ENCODE data around the gene FAM120AOS.

FAM120AOS gene

GRCh38 chr9:93436655-93437407 lies 16.6 kb downstream of the FAM120AOS start:
- DNase-seq = no peak

DNA sequence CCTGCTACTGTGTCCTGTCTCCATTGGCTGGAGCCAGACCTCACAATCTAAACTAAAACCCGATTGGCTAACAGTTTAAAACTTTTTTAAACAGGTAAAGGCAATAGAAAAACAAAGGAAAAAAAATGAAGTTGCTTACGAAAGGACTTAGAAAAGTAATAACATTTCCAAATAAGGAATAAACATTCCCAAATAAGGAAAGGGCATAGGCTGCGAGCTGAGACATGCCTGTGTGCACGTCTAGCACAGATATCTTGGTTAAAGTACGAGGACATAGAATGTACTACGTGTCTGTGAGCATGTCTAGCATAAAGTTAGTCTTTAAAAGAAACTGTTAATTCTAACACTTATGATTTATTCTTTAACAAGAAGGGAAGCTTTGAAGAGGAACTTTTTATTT lies 17.2 kb downstream of the FAM120AOS start:
- DNase-seq = no peak

DNA sequence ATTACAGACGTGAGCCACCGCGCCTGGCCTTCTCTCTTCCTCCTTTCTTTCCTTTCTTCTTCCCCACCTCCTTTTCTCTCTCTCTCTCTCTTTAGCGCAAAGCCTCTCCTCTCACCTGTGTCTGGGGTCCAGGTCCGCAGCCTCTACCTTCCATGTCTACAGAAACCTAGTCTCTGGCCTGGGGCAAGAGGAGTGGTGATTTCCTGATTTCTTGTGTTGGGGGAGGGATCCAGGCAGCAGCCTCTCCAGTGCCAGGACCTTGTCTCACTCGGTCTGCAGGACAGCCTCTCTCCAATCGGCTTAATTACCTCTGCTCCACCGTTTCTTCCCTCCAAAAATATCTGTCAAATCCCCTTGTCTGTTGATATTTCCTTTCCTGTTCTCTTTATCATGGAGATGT lies 18.0 kb downstream of the FAM120AOS start:
- no peak for DNase-seq

GRCh38 chr9:93434056-93434455 lies 19.3 kb downstream of the FAM120AOS start:
- no peak for DNase-seq

DNA sequence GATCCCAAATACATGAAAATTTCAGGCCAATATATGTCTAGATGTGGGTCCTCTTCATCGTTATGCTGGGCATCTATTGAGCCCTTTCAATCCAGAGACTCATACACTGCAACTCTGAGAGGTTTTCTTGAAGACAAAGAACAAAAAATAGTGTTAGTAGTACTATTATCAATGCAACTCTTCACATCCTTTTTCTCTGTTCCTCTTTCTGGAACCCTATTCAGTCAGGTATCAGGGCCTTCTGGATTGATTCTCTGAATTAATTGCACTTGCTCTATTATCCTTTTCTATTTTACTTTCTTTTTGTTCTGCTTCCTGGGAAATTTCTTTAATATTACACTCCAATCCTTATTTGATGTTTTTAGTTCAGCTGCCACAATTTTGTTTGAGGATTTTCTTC lies 20.4 kb downstream of the FAM120AOS start:
- no peak for DNase-seq

DNA sequence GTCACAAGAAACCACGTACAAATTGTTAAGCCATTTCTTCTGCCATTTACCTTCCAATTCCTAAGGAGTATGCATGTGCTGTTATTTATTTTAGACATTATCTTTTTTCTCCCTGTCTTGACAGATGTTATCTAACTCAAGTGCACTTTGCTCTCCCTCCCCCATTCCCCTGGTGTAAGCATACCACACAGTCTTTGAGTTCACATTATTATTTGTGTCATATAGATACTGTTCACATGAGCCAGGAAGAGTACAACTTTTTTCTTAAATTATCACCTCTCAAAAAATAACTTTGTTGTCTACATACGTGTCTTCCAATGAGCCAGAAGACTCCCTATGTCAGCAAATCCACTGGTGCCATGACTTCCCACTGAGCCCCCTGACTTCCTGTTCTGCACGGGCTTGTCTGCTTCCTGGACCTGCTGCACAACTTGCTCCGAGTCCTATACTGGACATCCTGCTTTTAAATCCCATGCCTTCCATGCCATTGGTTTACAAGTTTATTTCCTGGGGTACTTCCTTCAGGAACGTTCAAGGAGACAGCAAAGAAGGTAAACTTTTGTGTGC lies 21.8 kb downstream of the FAM120AOS start:
- DNase-seq = no peak

- DNase-seq = no peak
Measured at GRCh38 chr9:93427655-93428379, 25.6 kb downstream of the FAM120AOS start.

DNA sequence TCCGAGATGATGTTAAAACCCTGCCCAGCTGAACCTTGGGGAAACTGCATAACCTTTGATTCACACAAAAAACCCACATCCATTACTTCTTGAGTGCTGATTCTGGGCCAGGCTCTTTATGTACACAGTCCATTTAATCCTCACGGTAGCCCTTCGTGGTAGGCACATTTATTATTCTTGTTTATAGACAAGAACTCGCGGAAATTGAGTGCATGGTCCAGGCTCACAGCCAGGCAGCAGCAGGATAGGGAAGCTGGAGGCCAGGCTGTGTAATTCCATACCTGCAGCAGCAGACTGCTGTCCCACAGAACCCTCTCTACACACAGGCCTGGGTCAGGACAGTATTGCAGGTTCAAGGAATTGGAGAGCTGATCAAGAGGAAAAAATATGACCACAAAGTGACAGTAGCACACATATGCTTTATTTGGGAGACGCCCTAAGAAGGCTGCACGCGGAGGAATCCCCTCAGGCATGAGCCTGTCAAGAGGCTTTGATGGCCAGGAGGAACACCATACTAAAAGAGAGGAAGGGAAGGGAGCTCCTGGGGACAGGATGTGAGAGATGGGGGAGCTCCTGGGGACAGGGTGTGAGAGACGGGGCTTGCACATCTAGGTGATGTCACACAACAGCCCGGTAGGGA lies 30.3 kb downstream of the FAM120AOS start:
- no peak for DNase-seq

DNA sequence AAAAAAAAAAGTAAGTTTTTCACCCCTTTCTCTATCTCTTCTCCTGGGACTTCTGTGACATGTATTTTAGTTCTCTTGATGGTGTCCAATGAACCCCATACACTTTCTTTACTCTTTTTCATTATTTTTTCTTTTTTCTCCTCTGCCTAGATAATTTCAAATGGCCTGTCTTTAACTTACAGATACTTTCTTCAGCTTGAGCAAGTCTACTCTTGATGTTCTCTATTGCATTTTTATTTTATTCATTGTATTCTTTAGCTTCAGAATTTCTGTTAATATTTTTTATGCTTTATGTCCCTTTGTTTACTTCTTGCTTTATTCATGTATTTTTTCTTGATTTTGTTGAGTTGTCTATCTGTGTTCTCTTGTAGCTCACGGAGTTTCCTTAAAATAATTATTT lies 34.4 kb downstream of the FAM120AOS start:
- no peak for DNase-seq

GRCh38 chr9:93417538-93417937 lies 35.8 kb downstream of the FAM120AOS start:
- no peak for DNase-seq

DNA sequence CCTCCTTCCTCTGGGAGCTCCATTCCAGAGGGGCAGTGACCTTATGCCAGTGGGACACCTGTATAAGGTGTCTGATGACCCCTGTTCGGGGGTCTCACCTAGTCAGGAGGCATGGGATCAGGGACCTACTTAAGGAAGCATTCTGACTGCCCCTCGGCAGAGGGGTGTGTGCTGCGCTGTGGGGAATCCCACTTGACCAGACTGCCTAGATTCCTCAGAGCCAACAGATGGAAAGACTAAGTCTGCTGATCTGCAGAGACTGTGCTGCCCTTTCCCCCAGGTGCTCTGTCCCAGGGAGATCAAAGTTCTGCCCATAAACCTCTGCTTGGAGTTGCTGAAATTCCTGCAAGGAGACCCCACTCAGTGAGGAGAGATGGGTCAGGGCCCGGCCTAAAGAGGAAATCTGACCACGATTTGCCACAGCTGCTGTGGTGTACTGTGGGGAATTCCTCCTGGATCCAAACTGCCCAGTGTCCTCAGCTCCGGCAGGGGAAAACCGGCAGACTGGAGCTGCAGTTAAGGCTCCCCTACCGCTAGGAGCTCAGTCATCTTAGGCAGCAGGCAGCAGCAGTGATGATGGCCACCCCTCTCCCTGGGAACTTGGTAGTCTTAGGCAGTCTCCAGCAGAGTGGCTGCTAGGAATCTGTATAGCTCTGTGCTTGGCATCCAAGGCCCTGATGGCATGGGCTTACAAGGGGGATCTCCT lies 36.7 kb downstream of the FAM120AOS start:
- DNase-seq = no peak

- DNase-seq = no peak
Measured at GRCh38 chr9:93415176-93415690, 38.1 kb downstream of the FAM120AOS start.

GRCh38 chr9:93413530-93413929 lies 39.9 kb downstream of the FAM120AOS start:
- DNase-seq = no peak

DNA sequence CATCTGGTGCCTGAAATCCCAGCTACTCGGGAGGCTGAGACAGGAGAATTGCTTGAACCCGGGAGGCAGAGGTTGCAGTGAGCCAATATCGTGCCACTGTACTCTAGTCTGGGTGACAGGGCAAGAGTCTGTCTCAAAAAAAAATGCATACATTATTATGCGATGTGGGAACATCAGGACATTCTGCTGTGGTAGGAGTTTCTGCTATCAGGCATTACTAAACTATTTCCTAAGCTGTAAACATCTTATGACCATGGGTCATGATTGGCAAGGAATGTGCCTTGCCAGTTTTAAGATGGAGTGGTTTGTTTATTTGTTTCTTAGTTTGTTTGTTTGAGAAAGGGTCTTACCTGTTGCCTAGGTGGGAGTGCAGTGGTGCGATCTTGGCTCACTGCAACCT lies 47.0 kb downstream of the FAM120AOS start:
- no peak for DNase-seq

DNA sequence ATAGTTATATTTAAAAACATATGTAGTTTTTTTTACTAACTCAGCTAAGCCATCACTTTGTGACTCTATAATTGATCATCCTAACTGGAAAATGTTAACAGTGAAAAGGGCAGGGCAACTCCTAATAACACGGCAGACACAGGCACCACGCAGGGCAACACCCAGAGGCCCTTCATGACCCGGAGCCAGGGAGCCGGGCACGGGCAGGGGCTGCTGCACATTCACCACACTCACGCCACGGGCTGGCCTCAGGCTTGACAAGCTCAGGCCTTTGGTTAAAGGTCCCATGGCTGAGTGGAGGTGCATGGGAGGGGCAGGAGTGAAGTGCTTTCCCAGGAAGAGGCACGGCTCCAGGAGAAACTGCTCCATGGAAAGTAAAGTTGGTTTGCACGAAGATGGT lies 54.9 kb downstream of the FAM120AOS start:
- DNase-seq = no peak

GRCh38 chr9:93397661-93398373 lies 55.6 kb downstream of the FAM120AOS start:
- DNase-seq = no peak

Measured in stimulated activated CD4-positive, alpha-beta T cell treated with anti-CD3 and anti-CD28 coated beads, Interleukin-4, amount 100 ng/mL, for 24 hours (primary cell).